ENCODE measurements around the gene CSNK1A1L.

DNA sequence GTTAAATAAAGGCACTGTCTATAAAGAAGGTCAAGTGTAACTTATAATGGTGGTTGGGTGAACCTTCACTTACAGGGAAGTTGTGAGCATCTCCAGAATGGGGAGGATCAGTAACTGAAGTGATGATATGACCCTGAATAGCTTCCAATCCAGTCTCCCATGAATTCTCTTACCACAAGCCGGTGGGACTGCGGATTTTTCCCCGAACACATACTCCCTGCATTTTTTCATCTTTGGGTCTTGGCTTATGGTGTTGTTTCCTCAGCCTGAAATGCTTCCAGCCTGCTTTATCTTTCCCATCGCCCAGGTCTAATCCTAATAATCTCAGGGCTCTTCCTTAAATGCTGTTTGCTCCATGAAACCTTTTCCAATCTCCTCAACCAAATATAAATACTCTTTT is 2.0 kb upstream of the CSNK1A1L start:
- TF ChIP-seq, protein P1, sequence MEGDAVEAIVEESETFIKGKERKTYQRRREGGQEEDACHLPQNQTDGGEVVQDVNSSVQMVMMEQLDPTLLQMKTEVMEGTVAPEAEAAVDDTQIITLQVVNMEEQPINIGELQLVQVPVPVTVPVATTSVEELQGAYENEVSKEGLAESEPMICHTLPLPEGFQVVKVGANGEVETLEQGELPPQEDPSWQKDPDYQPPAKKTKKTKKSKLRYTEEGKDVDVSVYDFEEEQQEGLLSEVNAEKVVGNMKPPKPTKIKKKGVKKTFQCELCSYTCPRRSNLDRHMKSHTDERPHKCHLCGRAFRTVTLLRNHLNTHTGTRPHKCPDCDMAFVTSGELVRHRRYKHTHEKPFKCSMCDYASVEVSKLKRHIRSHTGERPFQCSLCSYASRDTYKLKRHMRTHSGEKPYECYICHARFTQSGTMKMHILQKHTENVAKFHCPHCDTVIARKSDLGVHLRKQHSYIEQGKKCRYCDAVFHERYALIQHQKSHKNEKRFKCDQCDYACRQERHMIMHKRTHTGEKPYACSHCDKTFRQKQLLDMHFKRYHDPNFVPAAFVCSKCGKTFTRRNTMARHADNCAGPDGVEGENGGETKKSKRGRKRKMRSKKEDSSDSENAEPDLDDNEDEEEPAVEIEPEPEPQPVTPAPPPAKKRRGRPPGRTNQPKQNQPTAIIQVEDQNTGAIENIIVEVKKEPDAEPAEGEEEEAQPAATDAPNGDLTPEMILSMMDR (IDR thresholded peaks at IDR 0.05; ENCODE audit: insufficient read depth, low read length, poor library complexity, severe bottlenecking) = no peak
- no peak for TF ChIP-seq EZH2phosphoT487 (conservative IDR thresholded peaks at IDR 0.05; ENCODE audit: low read length)
